ENCODE measurements around the gene LRRC41.
"Not testable (repeated sequence)": the region's sequence is repeated elsewhere in the genome, so short reads cannot be mapped to it uniquely, and the experiment has no call there.

DNA sequence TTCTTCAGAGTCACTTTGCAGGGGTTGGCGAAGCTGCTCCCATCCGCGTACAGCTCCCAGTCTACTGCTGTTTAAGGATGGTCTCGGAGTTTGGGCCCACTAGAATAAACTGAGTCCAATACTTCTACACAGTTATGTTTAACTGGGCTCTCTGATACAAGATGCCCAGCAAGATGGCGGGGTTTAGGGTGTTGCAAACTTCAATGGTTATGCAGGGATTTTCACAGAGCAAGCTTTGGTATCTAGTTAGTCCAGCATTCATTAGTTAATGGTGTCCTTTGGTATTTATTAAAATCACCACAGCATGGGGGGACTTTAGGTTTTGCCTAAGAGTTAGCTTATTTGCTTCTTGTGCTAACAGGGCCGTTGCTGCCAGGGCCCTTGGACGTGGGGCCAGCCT, 24.8 kb upstream of the LRRC41 start:
- TF ChIP-seq, protein P1, sequence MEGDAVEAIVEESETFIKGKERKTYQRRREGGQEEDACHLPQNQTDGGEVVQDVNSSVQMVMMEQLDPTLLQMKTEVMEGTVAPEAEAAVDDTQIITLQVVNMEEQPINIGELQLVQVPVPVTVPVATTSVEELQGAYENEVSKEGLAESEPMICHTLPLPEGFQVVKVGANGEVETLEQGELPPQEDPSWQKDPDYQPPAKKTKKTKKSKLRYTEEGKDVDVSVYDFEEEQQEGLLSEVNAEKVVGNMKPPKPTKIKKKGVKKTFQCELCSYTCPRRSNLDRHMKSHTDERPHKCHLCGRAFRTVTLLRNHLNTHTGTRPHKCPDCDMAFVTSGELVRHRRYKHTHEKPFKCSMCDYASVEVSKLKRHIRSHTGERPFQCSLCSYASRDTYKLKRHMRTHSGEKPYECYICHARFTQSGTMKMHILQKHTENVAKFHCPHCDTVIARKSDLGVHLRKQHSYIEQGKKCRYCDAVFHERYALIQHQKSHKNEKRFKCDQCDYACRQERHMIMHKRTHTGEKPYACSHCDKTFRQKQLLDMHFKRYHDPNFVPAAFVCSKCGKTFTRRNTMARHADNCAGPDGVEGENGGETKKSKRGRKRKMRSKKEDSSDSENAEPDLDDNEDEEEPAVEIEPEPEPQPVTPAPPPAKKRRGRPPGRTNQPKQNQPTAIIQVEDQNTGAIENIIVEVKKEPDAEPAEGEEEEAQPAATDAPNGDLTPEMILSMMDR (conservative IDR thresholded peaks at IDR 0.05; ENCODE audit: low read length), result not testable (repeated sequence)
- not testable (repeated sequence) for TF ChIP-seq EZH2phosphoT487 (IDR thresholded peaks at IDR 0.05; ENCODE audit: borderline replicate concordance, low read depth, low read length)

Data from OCI-LY7 (cell line).